GM18505 (cell line): ENCODE results near the gene EEIG2.

Experiments
- ATAC-seq: cut with Tn5 transposase; IDR thresholded peaks from one replicate; pipeline ENCODE4 v1.9.1; 2021; ENCODE audit not compliant: unreplicated experiment
- POLR2A ChIP-seq: IDR thresholded peaks from 4 replicates; pipeline ENCODE4 v1.6.1; 2011; ENCODE audit warnings: borderline replicate concordance; ENCODE audit not compliant: insufficient read depth, insufficient read length; ENCODE audit errors: extremely low read depth

Gene EEIG2

GRCh38 chr1:108575375-108575774 lies 15.5 kb downstream of the EEIG2 start:
- TF ChIP-seq POLR2A = no peak
- no peak for ATAC-seq

GRCh38 chr1:108583757-108584427 lies 24.0 kb downstream of the EEIG2 start:
- no peak for TF ChIP-seq POLR2A
- ATAC-seq = no peak

DNA sequence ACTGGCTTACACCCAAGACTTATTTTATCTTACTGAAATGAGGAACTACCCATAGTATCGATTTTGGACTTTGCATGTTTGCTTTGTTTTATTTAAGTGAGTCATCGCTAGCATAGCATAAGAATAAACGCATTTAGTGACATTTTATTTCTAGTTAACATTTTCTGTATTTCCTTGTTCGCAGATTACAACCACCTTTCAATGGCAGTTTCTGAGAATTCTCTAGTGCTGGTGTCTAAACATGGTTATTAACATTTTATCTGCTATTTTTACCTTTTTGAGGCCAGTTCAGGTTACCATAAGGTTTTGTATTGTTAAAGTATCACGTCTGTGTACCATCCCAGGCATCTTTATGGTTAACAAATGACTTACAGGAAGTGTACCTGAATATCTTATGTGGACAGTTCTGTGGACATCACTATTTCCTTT lies 24.5 kb downstream of the EEIG2 start:
- TF ChIP-seq POLR2A = no peak
- no peak for ATAC-seq

- no peak for TF ChIP-seq POLR2A
- no peak for ATAC-seq
These were observed 25.4 kb downstream of the EEIG2 start for GRCh38 chr1:108585313-108585712.

GRCh38 chr1:108590441-108590840 lies 30.5 kb downstream of the EEIG2 start:
- no peak for ATAC-seq
- no peak for TF ChIP-seq POLR2A

DNA sequence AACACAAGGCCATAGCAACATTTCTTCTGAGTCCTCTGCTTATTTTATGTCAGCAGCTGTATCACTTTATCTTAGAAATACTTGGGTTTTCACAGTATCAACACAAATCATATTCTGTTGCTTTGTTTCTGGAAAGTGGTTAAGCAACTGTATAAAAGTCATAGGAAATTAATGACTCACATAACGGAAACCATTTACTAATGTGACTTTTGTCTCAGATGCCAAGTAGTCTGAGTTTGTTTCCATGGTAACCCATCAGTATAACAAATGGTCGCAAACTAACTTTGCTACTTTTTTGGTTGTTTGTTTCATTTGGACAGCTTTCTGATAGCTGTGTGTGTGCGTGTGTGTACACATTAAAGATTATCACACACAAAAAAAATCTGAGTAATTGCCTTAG lies 31.1 kb downstream of the EEIG2 start:
- ATAC-seq = no peak

GRCh38 chr1:108591466-108591865 lies 31.6 kb downstream of the EEIG2 start:
- TF ChIP-seq POLR2A = no peak
- ATAC-seq = no peak

More for the DNA sequence above, 31.1 kb downstream of the EEIG2 start:
- TF ChIP-seq POLR2A = no peak

- no peak for TF ChIP-seq POLR2A
- no peak for ATAC-seq
These were observed 32.3 kb downstream of the EEIG2 start for GRCh38 chr1:108592030-108592759.

DNA sequence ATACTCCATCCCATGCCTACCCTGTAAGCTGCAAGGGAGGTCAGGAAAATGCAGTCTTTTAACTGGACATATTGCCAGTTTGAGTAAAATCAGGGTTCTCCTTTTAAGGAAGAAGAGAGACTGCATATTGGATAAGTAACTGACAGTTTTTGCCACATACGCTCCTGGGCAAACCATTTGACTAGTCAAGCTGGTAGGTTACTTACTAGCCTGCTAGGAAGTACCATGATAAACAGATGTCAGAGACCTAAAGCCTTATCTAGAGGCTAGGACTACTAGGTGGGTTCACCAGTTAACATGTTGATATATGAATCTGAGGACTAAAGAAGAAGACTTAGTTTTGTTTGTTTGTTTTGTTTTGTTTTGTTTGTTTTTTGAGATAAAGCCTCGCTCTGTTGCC lies 33.5 kb downstream of the EEIG2 start:
- no peak for ATAC-seq
- TF ChIP-seq POLR2A = no peak

- TF ChIP-seq POLR2A = no peak
- no peak for ATAC-seq
These were observed 35.6 kb downstream of the EEIG2 start for GRCh38 chr1:108595507-108595906.

DNA sequence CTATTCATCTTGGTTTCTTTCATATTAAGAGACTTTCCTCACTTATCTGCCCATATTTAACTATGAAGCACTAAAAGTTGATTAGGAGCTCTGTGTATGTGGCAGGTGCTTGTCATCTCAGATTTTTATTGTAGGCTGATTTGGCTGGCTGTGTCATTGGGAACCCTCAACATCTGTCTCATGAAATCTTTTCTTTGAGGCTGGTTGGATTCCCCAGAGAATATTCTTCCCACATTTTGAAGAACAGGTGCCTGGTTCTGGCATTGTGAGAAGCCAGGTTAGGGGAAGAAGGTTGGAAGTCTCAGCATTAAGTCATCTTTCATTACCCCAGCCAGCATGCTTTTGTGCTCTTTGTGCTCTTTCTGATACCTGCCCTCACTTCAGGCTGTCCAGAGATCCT lies 37.1 kb downstream of the EEIG2 start:
- no peak for TF ChIP-seq POLR2A
- no peak for ATAC-seq

- TF ChIP-seq POLR2A = no peak
- ATAC-seq = no peak
These were observed 38.4 kb downstream of the EEIG2 start for GRCh38 chr1:108598340-108598739.

DNA sequence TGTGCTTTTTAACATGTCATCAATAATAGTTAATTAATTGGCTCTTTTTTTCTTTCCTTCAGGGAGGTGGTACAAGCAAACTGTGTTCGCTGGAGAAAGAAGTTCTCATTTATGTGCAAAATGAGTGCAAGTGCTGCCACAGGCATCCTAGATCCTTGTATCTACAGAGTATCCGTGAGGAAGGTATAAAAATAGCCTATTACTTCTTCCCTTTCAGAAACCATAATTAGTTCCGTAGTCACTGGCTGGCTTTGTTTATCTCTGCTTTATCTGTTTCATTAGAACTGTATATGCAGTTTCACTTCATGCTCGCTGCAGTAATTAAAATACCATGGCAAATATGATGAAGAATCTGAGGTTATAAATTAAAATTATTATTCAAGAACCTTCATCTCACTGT lies 40.6 kb downstream of the EEIG2 start:
- TF ChIP-seq POLR2A = no peak
- no peak for ATAC-seq

DNA sequence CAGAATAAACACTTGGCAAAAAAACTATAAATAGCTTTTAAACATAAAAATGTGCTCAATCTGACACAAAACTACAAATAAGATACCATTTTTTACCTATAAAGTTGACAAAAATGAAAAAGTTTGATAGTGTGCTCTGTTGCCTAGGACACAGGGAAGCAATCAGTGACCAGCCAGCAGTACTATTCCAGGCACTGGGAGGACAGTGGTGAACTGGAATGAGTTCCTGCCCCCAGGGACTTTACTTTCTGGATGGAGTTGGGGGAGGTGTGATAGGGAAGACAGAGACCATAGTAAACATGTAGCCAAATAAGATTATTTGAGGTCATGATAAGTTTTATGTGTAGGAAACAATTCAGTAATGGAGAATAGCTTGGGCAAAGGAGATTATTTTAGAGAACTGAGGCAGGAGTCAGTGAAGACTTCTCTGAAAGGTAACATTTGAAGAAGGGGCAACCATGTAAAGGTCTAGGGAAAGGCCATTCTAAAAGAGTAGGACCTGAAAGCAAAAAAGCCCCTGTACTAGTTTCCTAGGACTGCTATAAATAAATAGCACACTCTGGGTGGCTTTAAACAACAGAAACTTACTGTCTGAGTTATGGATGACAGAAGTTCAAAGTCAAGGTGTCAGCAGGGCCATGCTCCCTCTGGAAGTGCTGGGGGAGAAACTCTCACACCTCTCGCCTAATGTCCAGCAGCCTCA lies 42.0 kb downstream of the EEIG2 start:
- TF ChIP-seq POLR2A = no peak
- no peak for ATAC-seq
